HG02798 (cell line): Measurements from ENCODE around the gene PACS1.
"Not testable (repeated sequence)": the region's sequence is repeated elsewhere in the genome, so short reads cannot be mapped to it uniquely, and the experiment has no call there.

Experiments
- ATAC-seq: cut with Tn5 transposase; IDR thresholded peaks from one replicate; pipeline ENCODE4 v1.9.1; 2021; ENCODE audit warnings: mild to moderate bottlenecking; ENCODE audit not compliant: unreplicated experiment, poor library complexity

The PACS1 gene

GRCh38 chr11:66072081-66072480, 2.0 kb downstream of the PACS1 start:
- no peak for ATAC-seq

- no peak for ATAC-seq
Measured at GRCh38 chr11:66072518-66072917, 2.4 kb downstream of the PACS1 start.

- no peak for ATAC-seq
Measured at GRCh38 chr11:66073669-66074068, 3.6 kb downstream of the PACS1 start.

GRCh38 chr11:66075273-66075672, 5.2 kb downstream of the PACS1 start:
- no peak for ATAC-seq

- no peak for ATAC-seq
Measured at GRCh38 chr11:66076561-66076960, 6.5 kb downstream of the PACS1 start.

GRCh38 chr11:66077927-66078326, 7.9 kb downstream of the PACS1 start:
- no peak for ATAC-seq

GRCh38 chr11:66078949-66079348, 8.9 kb downstream of the PACS1 start:
- ATAC-seq = not testable (repeated sequence)

- no peak for ATAC-seq
Measured at GRCh38 chr11:66080055-66080817, 10.2 kb downstream of the PACS1 start.

GRCh38 chr11:66081505-66081904, 11.4 kb downstream of the PACS1 start:
- ATAC-seq = peak; percentile 77

- no peak for ATAC-seq
Measured at GRCh38 chr11:66082946-66083698, 13.1 kb downstream of the PACS1 start.

- no peak for ATAC-seq
Measured at GRCh38 chr11:66083767-66084166, 13.7 kb downstream of the PACS1 start.

- no peak for ATAC-seq
Measured at GRCh38 chr11:66084821-66085475, 14.9 kb downstream of the PACS1 start.

- ATAC-seq = no peak
Measured at GRCh38 chr11:66087148-66087908, 17.3 kb downstream of the PACS1 start.

GRCh38 chr11:66089067-66089466, 19.0 kb downstream of the PACS1 start:
- no peak for ATAC-seq

- no peak for ATAC-seq
Measured at GRCh38 chr11:66090288-66090687, 20.2 kb downstream of the PACS1 start.

- not testable (repeated sequence) for ATAC-seq
Measured at GRCh38 chr11:66092125-66092524, 22.1 kb downstream of the PACS1 start.

GRCh38 chr11:66099746-66100145, 29.7 kb downstream of the PACS1 start:
- not testable (repeated sequence) for ATAC-seq

GRCh38 chr11:66100272-66101065, 30.4 kb downstream of the PACS1 start:
- peak; percentile 58 for ATAC-seq

- ATAC-seq = no peak
Measured at GRCh38 chr11:66101066-66101464, 31.0 kb downstream of the PACS1 start.
